Measurements from ENCODE around the gene TRAF2. TPM values are rescaled to one million over a fixed set of nuclear protein-coding genes. Genes with fewer than 3 reads are reported as not detected.
A peak's percentile ranks its signal among the peaks of the same experiment; 100 is the strongest.
"Not testable (repeated sequence)": the region's sequence is repeated elsewhere in the genome, so short reads cannot be mapped to it uniquely, and the experiment has no call there.

TRAF2 gene
- total and polyA plus RNA-seq, 2 of the 13 experiments (the other 11 are each of a cell fraction or from before 2014, with no cell fraction given) = 12.4 to 13.6 TPM

DNA sequence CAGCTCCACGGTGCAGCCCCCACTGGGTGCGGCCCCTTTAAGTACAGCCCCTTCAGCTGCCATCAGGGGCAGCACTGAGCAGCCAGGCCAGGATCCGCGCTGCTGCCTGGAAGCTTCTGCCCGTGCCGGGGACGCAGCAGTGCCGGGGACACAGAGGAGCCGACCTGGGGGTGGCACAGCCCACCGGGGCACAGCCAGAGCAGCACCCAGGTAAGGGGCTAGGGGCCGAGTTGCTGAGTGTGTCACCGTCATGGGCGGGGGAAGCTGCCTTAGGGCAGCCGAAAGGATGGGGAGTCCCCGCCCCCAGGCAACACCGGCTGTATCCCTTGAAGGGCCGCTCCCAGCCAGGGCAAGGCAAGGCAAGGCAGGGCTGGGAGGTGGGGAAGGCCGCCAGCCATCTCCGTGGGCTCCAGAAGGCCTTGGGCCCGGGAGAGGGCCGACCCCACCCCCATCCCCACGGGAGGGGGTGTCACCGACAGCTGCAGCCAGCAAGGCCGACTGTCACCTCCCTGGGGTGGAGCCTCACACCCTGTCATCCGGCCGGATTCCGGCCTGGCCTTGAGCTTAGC is 43.9 kb upstream of the TRAF2 start, which contains the start of gene AJM1 (continued):
- TF ChIP-seq, protein P1, sequence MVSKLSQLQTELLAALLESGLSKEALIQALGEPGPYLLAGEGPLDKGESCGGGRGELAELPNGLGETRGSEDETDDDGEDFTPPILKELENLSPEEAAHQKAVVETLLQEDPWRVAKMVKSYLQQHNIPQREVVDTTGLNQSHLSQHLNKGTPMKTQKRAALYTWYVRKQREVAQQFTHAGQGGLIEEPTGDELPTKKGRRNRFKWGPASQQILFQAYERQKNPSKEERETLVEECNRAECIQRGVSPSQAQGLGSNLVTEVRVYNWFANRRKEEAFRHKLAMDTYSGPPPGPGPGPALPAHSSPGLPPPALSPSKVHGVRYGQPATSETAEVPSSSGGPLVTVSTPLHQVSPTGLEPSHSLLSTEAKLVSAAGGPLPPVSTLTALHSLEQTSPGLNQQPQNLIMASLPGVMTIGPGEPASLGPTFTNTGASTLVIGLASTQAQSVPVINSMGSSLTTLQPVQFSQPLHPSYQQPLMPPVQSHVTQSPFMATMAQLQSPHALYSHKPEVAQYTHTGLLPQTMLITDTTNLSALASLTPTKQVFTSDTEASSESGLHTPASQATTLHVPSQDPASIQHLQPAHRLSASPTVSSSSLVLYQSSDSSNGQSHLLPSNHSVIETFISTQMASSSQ (IDR thresholded peaks at IDR 0.05; ENCODE audit: low read depth) = not testable (repeated sequence)
- TF ChIP-seq, protein P1 (CRISPR knock-in tag; IDR thresholded peaks at IDR 0.05; ENCODE audit: borderline replicate concordance) = 0 out of 2 replicates have a peak, but pooled peaks have one; percentile 43
- TF ChIP-seq CAMTA2 (CRISPR knock-in tag; IDR thresholded peaks at IDR 0.05; ENCODE audit: borderline replicate concordance) (0 out of 2 replicates have a peak, but pooled peaks have one; percentile 84), KDM3A (CRISPR knock-in tag; IDR thresholded peaks at IDR 0.05; ENCODE audit: low read depth) (0 out of 2 replicates have a peak, but pooled peaks have one; percentile 22), ZNF564 (CRISPR knock-in tag; IDR thresholded peaks at IDR 0.05) (peak; percentile 65; the same call in 1 of the 2 replicates), ZMYM3 (CRISPR knock-in tag; IDR thresholded peaks at IDR 0.05) (peak; percentile 40; the same call in 1 of the 2 replicates), ETV5 (CRISPR knock-in tag; IDR thresholded peaks at IDR 0.05; ENCODE audit: borderline replicate concordance) (peak; percentile 28; the same call in 1 of the 2 replicates), TMF1 (CRISPR knock-in tag; IDR thresholded peaks at IDR 0.05; ENCODE audit: low read depth) (0 out of 2 replicates have a peak, but pooled peaks have one; percentile 45), GLI4 (CRISPR knock-in tag; IDR thresholded peaks at IDR 0.05; ENCODE audit: borderline replicate concordance) (0 out of 2 replicates have a peak, but pooled peaks have one; percentile 31), ZNF782 (CRISPR knock-in tag; IDR thresholded peaks at IDR 0.05; ENCODE audit: borderline replicate concordance) (peak; percentile 78; the same call in 1 of the 2 replicates), THAP11 (CRISPR knock-in tag; IDR thresholded peaks at IDR 0.05) (peak; percentile 35), RBM22 (optimal IDR thresholded peaks at IDR 0.05; ENCODE audit: low read length) (peak; percentile 51), PCBP1 (IDR thresholded peaks at IDR 0.05; ENCODE audit: borderline replicate concordance, low read depth, low read length) (0 out of 2 replicates have a peak, but pooled peaks have one; percentile 47), ZNF773 (CRISPR knock-in tag; IDR thresholded peaks at IDR 0.05; ENCODE audit: borderline replicate concordance) (peak; percentile 15; the same call in 1 of the 2 replicates), SMAD3 (CRISPR knock-in tag; IDR thresholded peaks at IDR 0.05) (0 out of 2 replicates have a peak, but pooled peaks have one; percentile 64)
- TF ChIP-seq, protein P2, sequence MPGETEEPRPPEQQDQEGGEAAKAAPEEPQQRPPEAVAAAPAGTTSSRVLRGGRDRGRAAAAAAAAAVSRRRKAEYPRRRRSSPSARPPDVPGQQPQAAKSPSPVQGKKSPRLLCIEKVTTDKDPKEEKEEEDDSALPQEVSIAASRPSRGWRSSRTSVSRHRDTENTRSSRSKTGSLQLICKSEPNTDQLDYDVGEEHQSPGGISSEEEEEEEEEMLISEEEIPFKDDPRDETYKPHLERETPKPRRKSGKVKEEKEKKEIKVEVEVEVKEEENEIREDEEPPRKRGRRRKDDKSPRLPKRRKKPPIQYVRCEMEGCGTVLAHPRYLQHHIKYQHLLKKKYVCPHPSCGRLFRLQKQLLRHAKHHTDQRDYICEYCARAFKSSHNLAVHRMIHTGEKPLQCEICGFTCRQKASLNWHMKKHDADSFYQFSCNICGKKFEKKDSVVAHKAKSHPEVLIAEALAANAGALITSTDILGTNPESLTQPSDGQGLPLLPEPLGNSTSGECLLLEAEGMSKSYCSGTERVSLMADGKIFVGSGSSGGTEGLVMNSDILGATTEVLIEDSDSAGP (CRISPR knock-in tag; IDR thresholded peaks at IDR 0.05; ENCODE audit: borderline replicate concordance) = peak; percentile 100
- TF ChIP-seq, protein P3, sequence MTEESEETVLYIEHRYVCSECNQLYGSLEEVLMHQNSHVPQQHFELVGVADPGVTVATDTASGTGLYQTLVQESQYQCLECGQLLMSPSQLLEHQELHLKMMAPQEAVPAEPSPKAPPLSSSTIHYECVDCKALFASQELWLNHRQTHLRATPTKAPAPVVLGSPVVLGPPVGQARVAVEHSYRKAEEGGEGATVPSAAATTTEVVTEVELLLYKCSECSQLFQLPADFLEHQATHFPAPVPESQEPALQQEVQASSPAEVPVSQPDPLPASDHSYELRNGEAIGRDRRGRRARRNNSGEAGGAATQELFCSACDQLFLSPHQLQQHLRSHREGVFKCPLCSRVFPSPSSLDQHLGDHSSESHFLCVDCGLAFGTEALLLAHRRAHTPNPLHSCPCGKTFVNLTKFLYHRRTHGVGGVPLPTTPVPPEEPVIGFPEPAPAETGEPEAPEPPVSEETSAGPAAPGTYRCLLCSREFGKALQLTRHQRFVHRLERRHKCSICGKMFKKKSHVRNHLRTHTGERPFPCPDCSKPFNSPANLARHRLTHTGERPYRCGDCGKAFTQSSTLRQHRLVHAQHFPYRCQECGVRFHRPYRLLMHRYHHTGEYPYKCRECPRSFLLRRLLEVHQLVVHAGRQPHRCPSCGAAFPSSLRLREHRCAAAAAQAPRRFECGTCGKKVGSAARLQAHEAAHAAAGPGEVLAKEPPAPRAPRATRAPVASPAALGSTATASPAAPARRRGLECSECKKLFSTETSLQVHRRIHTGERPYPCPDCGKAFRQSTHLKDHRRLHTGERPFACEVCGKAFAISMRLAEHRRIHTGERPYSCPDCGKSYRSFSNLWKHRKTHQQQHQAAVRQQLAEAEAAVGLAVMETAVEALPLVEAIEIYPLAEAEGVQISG (CRISPR knock-in tag; IDR thresholded peaks at IDR 0.05) = 0 out of 2 replicates have a peak, but pooled peaks have one; percentile 33
- TF ChIP-seq, protein P4, sequence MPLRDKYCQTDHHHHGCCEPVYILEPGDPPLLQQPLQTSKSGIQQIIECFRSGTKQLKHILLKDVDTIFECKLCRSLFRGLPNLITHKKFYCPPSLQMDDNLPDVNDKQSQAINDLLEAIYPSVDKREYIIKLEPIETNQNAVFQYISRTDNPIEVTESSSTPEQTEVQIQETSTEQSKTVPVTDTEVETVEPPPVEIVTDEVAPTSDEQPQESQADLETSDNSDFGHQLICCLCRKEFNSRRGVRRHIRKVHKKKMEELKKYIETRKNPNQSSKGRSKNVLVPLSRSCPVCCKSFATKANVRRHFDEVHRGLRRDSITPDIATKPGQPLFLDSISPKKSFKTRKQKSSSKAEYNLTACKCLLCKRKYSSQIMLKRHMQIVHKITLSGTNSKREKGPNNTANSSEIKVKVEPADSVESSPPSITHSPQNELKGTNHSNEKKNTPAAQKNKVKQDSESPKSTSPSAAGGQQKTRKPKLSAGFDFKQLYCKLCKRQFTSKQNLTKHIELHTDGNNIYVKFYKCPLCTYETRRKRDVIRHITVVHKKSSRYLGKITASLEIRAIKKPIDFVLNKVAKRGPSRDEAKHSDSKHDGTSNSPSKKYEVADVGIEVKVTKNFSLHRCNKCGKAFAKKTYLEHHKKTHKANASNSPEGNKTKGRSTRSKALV (CRISPR knock-in tag; IDR thresholded peaks at IDR 0.05) = 0 out of 2 replicates have a peak, but pooled peaks have one; percentile 33
